Measurements from ENCODE around the gene KRTAP12-3.
"Not testable (repeated sequence)": the region's sequence is repeated elsewhere in the genome, so short reads cannot be mapped to it uniquely, and the experiment has no call there.

Gene KRTAP12-3

GRCh38 chr21:44684483-44684882 is 26.8 kb downstream of the KRTAP12-3 start:
- no peak for DNase-seq (ENCODE audit: low spot score)
- Histone ChIP-seq H3K4me1 (ENCODE audit: control insufficient read depth in 2 of 2, insufficient read depth in 1 of 2, low read depth in 1 of 2, low read length in 2 of 2) (peaks cover 5 to 13% of the 10 kb centered on the region in 2 donors), H3K79me1 (ENCODE audit: low read depth, low read length) (no peaks in the 10 kb centered on the region), H3K9me3 (replicated peaks in 1 of 2; ENCODE audit: control insufficient read depth in 2 of 2, insufficient read depth in 1 of 2, low read depth in 1 of 2, low read length in 2 of 2) (no peaks in the 10 kb centered on the region), H2BK120ac (ENCODE audit: low read depth, low read length) (no peak overlapping the region), H2BK5ac (ENCODE audit: low read length) (no peak overlapping the region), H2AFZ (ENCODE audit: low read length) (no peak overlapping the region), H3K14ac (ENCODE audit: low read length) (no peak overlapping the region), H3K27me3 (ENCODE audit: control insufficient read depth in 3 of 3, insufficient read depth in 3 of 3, low read depth in 1 of 3, low read length in 3 of 3) (peaks cover 0 to 14% (median 0%) of the 10 kb centered on the region in 3 experiments), H4K91ac (ENCODE audit: low read depth, low read length, poor library complexity) (no peak overlapping the region), H3K4me3 (ENCODE audit: low read length in 2 of 2) (no peak overlapping the region), H3K4me2 (ENCODE audit: insufficient read depth, low read length, poor library complexity, severe bottlenecking) (no peak overlapping the region), H3K27ac (replicated peaks; ENCODE audit: low read length) (no peak overlapping the region), H4K8ac (ENCODE audit: low read depth, low read length) (no peak overlapping the region), H3K4ac (ENCODE audit: low read length) (no peak overlapping the region), H2BK15ac (ENCODE audit: low read length) (no peak overlapping the region), H3K18ac (ENCODE audit: low read length) (no peak overlapping the region), H3K36me3 (replicated peaks in 1 of 2; ENCODE audit: control insufficient read depth in 2 of 2, insufficient read depth in 2 of 2, low read length in 2 of 2) (no peaks in the 10 kb centered on the region), H3K9ac (ENCODE audit: low read depth, low read length, poor library complexity) (no peak overlapping the region), H2AK5ac (ENCODE audit: low read depth, low read length) (no peak overlapping the region), H2BK12ac (ENCODE audit: low read length) (no peak overlapping the region), H3K23ac (ENCODE audit: low read depth, low read length, poor library complexity) (no peak overlapping the region)
- no CpG with 5 or more reads among the region's 6 CpGs for WGBS, 2 donors (ENCODE audit: extremely low coverage in 2 of 2, insufficient read length in 2 of 2, insufficient replicate concordance in 1 of 2)

- not testable (repeated sequence) for H3K14ac ChIP-seq (ENCODE audit: low read length); H2BK120ac ChIP-seq (ENCODE audit: low read depth, low read length); H3K18ac ChIP-seq (ENCODE audit: low read length); H3K27ac ChIP-seq (replicated peaks; ENCODE audit: low read length); H2BK5ac ChIP-seq (ENCODE audit: low read length); H4K8ac ChIP-seq (ENCODE audit: low read depth, low read length); H3K23ac ChIP-seq (ENCODE audit: low read depth, low read length, poor library complexity); H3K36me3 ChIP-seq (replicated peaks in 1 of 2; ENCODE audit: control insufficient read depth in 2 of 2, insufficient read depth in 2 of 2, low read length in 2 of 2); DNase-seq (ENCODE audit: low spot score); H3K9me3 ChIP-seq (replicated peaks in 1 of 2; ENCODE audit: control insufficient read depth in 2 of 2, insufficient read depth in 1 of 2, low read depth in 1 of 2, low read length in 2 of 2); H3K4ac ChIP-seq (ENCODE audit: low read length); H2BK12ac ChIP-seq (ENCODE audit: low read length); H3K4me2 ChIP-seq (ENCODE audit: insufficient read depth, low read length, poor library complexity, severe bottlenecking); H2AK5ac ChIP-seq (ENCODE audit: low read depth, low read length); H2BK15ac ChIP-seq (ENCODE audit: low read length); H3K79me1 ChIP-seq (ENCODE audit: low read depth, low read length); H3K9ac ChIP-seq (ENCODE audit: low read depth, low read length, poor library complexity); H2AFZ ChIP-seq (ENCODE audit: low read length); H4K91ac ChIP-seq (ENCODE audit: low read depth, low read length, poor library complexity); H3K4me3 ChIP-seq (ENCODE audit: low read length in 2 of 2)
- peaks cover 5 to 13% of the 10 kb centered on the region in 2 donors for H3K4me1 ChIP-seq (ENCODE audit: control insufficient read depth in 2 of 2, insufficient read depth in 1 of 2, low read depth in 1 of 2, low read length in 2 of 2)
- no CpG with 5 or more reads among the region's 6 CpGs for WGBS, 2 donors (ENCODE audit: extremely low coverage in 2 of 2, insufficient read length in 2 of 2, insufficient replicate concordance in 1 of 2)
- peaks cover 0 to 14% (median 0%) of the 10 kb centered on the region in 3 experiments for H3K27me3 ChIP-seq (ENCODE audit: control insufficient read depth in 3 of 3, insufficient read depth in 3 of 3, low read depth in 1 of 3, low read length in 3 of 3)
Observed at GRCh38 chr21:44685050-44685449, 27.3 kb downstream of the KRTAP12-3 start.

GRCh38 chr21:44686000-44686781 is 28.5 kb downstream of the KRTAP12-3 start:
- Histone ChIP-seq H4K91ac (ENCODE audit: low read depth, low read length, poor library complexity) (no peak overlapping the region), H4K8ac (ENCODE audit: low read depth, low read length) (no peak overlapping the region), H3K14ac (ENCODE audit: low read length) (no peak overlapping the region), H3K27ac (replicated peaks; ENCODE audit: low read length) (no peak overlapping the region), H2AFZ (ENCODE audit: low read length) (peak overlapping the region; percentile 12), H3K27me3 (ENCODE audit: control insufficient read depth in 3 of 3, insufficient read depth in 3 of 3, low read depth in 1 of 3, low read length in 3 of 3) (peaks cover 0 to 10% (median 0%) of the 10 kb centered on the region in 3 experiments), H3K9me3 (replicated peaks in 1 of 2; ENCODE audit: control insufficient read depth in 2 of 2, insufficient read depth in 1 of 2, low read depth in 1 of 2, low read length in 2 of 2) (no peaks in the 10 kb centered on the region), H2BK5ac (ENCODE audit: low read length) (no peak overlapping the region), H2BK12ac (ENCODE audit: low read length) (no peak overlapping the region), H3K4me2 (ENCODE audit: insufficient read depth, low read length, poor library complexity, severe bottlenecking) (no peak overlapping the region), H2AK5ac (ENCODE audit: low read depth, low read length) (no peak overlapping the region), H2BK120ac (ENCODE audit: low read depth, low read length) (no peak overlapping the region), H3K36me3 (replicated peaks in 1 of 2; ENCODE audit: control insufficient read depth in 2 of 2, insufficient read depth in 2 of 2, low read length in 2 of 2) (no peaks in the 10 kb centered on the region), H3K18ac (ENCODE audit: low read length) (peak overlapping the region; percentile 57), H3K4ac (ENCODE audit: low read length) (no peak overlapping the region), H3K23ac (ENCODE audit: low read depth, low read length, poor library complexity) (no peak overlapping the region), H3K9ac (ENCODE audit: low read depth, low read length, poor library complexity) (no peak overlapping the region), H3K79me1 (ENCODE audit: low read depth, low read length) (no peaks in the 10 kb centered on the region), H2BK15ac (ENCODE audit: low read length) (no peak overlapping the region), H3K4me1 (ENCODE audit: control insufficient read depth in 2 of 2, insufficient read depth in 1 of 2, low read depth in 1 of 2, low read length in 2 of 2) (peaks cover 5 to 13% of the 10 kb centered on the region in 2 donors), H3K4me3 (ENCODE audit: low read length in 2 of 2) (no peak overlapping the region)
- no peak for DNase-seq (ENCODE audit: low spot score)
- WGBS, 2 donors (ENCODE audit: extremely low coverage in 2 of 2, insufficient read length in 2 of 2, insufficient replicate concordance in 1 of 2): no CpG with 5 or more reads among the region's 14 CpGs

GRCh38 chr21:44686843-44687561 is 29.3 kb downstream of the KRTAP12-3 start:
- Histone ChIP-seq H3K4me1 (ENCODE audit: control insufficient read depth in 2 of 2, insufficient read depth in 1 of 2, low read depth in 1 of 2, low read length in 2 of 2) (peaks cover 5 to 13% of the 10 kb centered on the region in 2 donors), H4K91ac (ENCODE audit: low read depth, low read length, poor library complexity) (no peak overlapping the region), H2BK12ac (ENCODE audit: low read length) (no peak overlapping the region), H2BK5ac (ENCODE audit: low read length) (no peak overlapping the region), H3K4ac (ENCODE audit: low read length) (no peak overlapping the region), H2BK120ac (ENCODE audit: low read depth, low read length) (no peak overlapping the region), H3K4me3 (ENCODE audit: low read length in 2 of 2) (no peak overlapping the region), H4K8ac (ENCODE audit: low read depth, low read length) (no peak overlapping the region), H3K14ac (ENCODE audit: low read length) (no peak overlapping the region), H3K27ac (replicated peaks; ENCODE audit: low read length) (no peak overlapping the region), H3K79me1 (ENCODE audit: low read depth, low read length) (no peaks in the 10 kb centered on the region), H3K4me2 (ENCODE audit: insufficient read depth, low read length, poor library complexity, severe bottlenecking) (no peak overlapping the region), H3K23ac (ENCODE audit: low read depth, low read length, poor library complexity) (no peak overlapping the region), H2BK15ac (ENCODE audit: low read length) (no peak overlapping the region), H3K36me3 (replicated peaks in 1 of 2; ENCODE audit: control insufficient read depth in 2 of 2, insufficient read depth in 2 of 2, low read length in 2 of 2) (no peaks in the 10 kb centered on the region), H3K27me3 (ENCODE audit: control insufficient read depth in 3 of 3, insufficient read depth in 3 of 3, low read depth in 1 of 3, low read length in 3 of 3) (peaks cover 0 to 9% (median 0%) of the 10 kb centered on the region in 3 experiments), H3K18ac (ENCODE audit: low read length) (peak overlapping the region; percentile 20), H3K9ac (ENCODE audit: low read depth, low read length, poor library complexity) (no peak overlapping the region), H2AK5ac (ENCODE audit: low read depth, low read length) (no peak overlapping the region), H2AFZ (ENCODE audit: low read length) (peak overlapping the region; percentile 12), H3K9me3 (replicated peaks in 1 of 2; ENCODE audit: control insufficient read depth in 2 of 2, insufficient read depth in 1 of 2, low read depth in 1 of 2, low read length in 2 of 2) (no peaks in the 10 kb centered on the region)
- no peak for DNase-seq (ENCODE audit: low spot score)
- no CpG with 5 or more reads among the region's 25 CpGs for WGBS, 2 donors (ENCODE audit: extremely low coverage in 2 of 2, insufficient read length in 2 of 2, insufficient replicate concordance in 1 of 2)
